ENCODE measurements around the gene IRF5. TPM values are rescaled to one million over a fixed set of nuclear protein-coding genes. Genes with fewer than 3 reads are reported as not detected.

Gene IRF5
- polyA plus RNA-seq, 1 donor from 2014 or later: not detected

GRCh38 chr7:128954150-128954549 lies 16.4 kb downstream of the IRF5 start:
- no peak overlapping the region for H2AFZ ChIP-seq (ENCODE audit: low read depth, low read length)
- TF ChIP-seq TAF1 (IDR thresholded peaks at IDR 0.05; ENCODE audit: low read depth) (no peak), POLR2AphosphoS5 (IDR thresholded peaks at IDR 0.05) (no peak)
- H3K79me2 ChIP-seq (replicated peaks; ENCODE audit: insufficient read depth, low read length): no peaks in the 10 kb centered on the region
- no peaks in the 10 kb centered on the region for H3K27me3 ChIP-seq (ENCODE audit: insufficient read depth, low read depth, low read length)
- no peak overlapping the region for H3K27ac ChIP-seq (ENCODE audit: low read length)
- H3K9ac ChIP-seq (ENCODE audit: low read length): no peak overlapping the region
- no peaks in the 10 kb centered on the region for H3F3A ChIP-seq (ENCODE audit: insufficient read depth, low read length, poor library complexity, severe bottlenecking)
- no peaks in the 10 kb centered on the region for H4K20me1 ChIP-seq (ENCODE audit: insufficient read depth)
- peaks cover 3% of the 10 kb centered on the region for H3K36me3 ChIP-seq (ENCODE audit: insufficient read depth, low read length)
- no peaks in the 10 kb centered on the region for H3K9me3 ChIP-seq (ENCODE audit: low read length)
- no peaks in the 10 kb centered on the region for H3K9me2 ChIP-seq (ENCODE audit: insufficient read depth, low read length)
- no peak overlapping the region for H3K4me3 ChIP-seq (ENCODE audit: low read length)
- H3K4me2 ChIP-seq (ENCODE audit: low read length): no peak overlapping the region

- no peaks in the 10 kb centered on the region for H3F3A ChIP-seq (ENCODE audit: insufficient read depth, low read length, poor library complexity, severe bottlenecking)
- H3K36me3 ChIP-seq (ENCODE audit: insufficient read depth, low read length): peaks cover 3% of the 10 kb centered on the region
- H3K27me3 ChIP-seq (ENCODE audit: insufficient read depth, low read depth, low read length): no peaks in the 10 kb centered on the region
- H2AFZ ChIP-seq (ENCODE audit: low read depth, low read length): no peak overlapping the region
- H3K9ac ChIP-seq (ENCODE audit: low read length): no peak overlapping the region
- no peak overlapping the region for H3K27ac ChIP-seq (ENCODE audit: low read length)
- no peak overlapping the region for H3K4me3 ChIP-seq (ENCODE audit: low read length)
- TF ChIP-seq EP300 (conservative IDR thresholded peaks at IDR 0.05; ENCODE audit: poor library complexity, severe bottlenecking) (no peak), EZH2 (IDR thresholded peaks at IDR 0.05; ENCODE audit: borderline replicate concordance, insufficient read depth, low read length, poor library complexity, severe bottlenecking) (no peak), TAF1 (IDR thresholded peaks at IDR 0.05; ENCODE audit: low read depth) (no peak), SMC3 (conservative IDR thresholded peaks at IDR 0.05; ENCODE audit: poor library complexity) (no peak), REST (IDR thresholded peaks at IDR 0.05; ENCODE audit: borderline replicate concordance) (no peak), RAD21 (conservative IDR thresholded peaks at IDR 0.05) (no peak), MXI1 (conservative IDR thresholded peaks at IDR 0.05; ENCODE audit: poor library complexity, severe bottlenecking) (no peak), CTCF (IDR thresholded peaks at IDR 0.05; ENCODE audit: poor library complexity, severe bottlenecking) (no peak), POLR2AphosphoS5 (IDR thresholded peaks at IDR 0.05) (no peak)
- no peaks in the 10 kb centered on the region for H3K9me2 ChIP-seq (ENCODE audit: insufficient read depth, low read length)
- no peaks in the 10 kb centered on the region for H3K79me2 ChIP-seq (replicated peaks; ENCODE audit: insufficient read depth, low read length)
- no peak overlapping the region for H3K4me2 ChIP-seq (ENCODE audit: low read length)
- H3K9me3 ChIP-seq (ENCODE audit: low read length): no peaks in the 10 kb centered on the region
- no peaks in the 10 kb centered on the region for H4K20me1 ChIP-seq (ENCODE audit: insufficient read depth)
These were observed 17.4 kb downstream of the IRF5 start for GRCh38 chr7:128954830-128955802.

All from neural cell (in vitro differentiated cells).